GM20431 (cell line): ENCODE measurements around the gene CHMP1A.
"Not testable (repeated sequence)": the region's sequence is repeated elsewhere in the genome, so short reads cannot be mapped to it uniquely, and the experiment has no call there.

Experiments used
- in situ Hi-C: fragments of 300-500 bp; cut with MseI, MboI; formaldehyde crosslinking; loops from one replicate; pipeline ENCODE4 v1.15.0; 2020; ENCODE audit warnings: low sequenced_read_pairs; ENCODE audit not compliant: unreplicated experiment

Gene CHMP1A

GRCh38 chr16:89661215-89661614 lies 3.7 kb upstream of the CHMP1A start:
- in situ Hi-C loops, result no loop called here

- in situ Hi-C loops, result no loop called here
Measured at GRCh38 chr16:89660146-89660545, 2.6 kb upstream of the CHMP1A start.

- in situ Hi-C loops, result no loop called here
Measured at GRCh38 chr16:89658221-89658879, 842 bp upstream of the CHMP1A start.

DNA sequence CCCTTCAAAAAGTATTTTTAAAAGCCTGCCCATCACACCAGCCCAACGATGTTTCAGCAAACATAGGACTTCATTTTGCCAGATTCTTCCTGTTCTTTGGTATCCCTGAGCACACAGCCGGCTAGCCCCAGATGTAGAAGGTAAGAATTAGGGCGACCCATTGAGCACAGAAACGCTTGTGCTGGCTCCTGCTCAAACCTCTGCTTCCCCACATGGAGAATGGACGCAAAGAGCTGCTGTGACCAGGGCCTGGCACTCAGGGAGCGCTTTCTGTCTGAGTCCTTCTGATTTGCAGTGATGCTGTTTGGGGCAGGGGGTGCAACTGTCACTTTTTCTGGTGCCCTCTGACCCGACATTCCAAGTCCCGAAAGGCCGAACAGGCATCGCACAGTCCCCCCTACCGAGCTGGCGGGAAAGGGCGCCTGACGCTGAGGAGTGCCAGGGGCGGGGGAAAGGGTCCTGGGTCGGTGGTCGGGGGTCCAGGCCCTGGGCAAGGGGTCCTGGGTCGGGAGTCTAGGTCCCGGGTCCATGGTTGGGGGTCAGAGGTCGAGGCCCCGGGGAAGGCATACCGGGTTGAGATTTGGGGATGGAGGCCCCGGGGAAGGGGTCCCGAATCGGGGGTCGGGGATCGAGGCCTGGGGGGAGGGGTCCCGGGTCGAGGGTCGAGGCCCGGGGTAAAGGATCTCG lies 930 bp downstream of the CHMP1A start:
- in situ Hi-C loops, result no loop called here

GRCh38 chr16:89655062-89655643 lies 2.4 kb downstream of the CHMP1A start:
- in situ Hi-C loops, result no loop called here

DNA sequence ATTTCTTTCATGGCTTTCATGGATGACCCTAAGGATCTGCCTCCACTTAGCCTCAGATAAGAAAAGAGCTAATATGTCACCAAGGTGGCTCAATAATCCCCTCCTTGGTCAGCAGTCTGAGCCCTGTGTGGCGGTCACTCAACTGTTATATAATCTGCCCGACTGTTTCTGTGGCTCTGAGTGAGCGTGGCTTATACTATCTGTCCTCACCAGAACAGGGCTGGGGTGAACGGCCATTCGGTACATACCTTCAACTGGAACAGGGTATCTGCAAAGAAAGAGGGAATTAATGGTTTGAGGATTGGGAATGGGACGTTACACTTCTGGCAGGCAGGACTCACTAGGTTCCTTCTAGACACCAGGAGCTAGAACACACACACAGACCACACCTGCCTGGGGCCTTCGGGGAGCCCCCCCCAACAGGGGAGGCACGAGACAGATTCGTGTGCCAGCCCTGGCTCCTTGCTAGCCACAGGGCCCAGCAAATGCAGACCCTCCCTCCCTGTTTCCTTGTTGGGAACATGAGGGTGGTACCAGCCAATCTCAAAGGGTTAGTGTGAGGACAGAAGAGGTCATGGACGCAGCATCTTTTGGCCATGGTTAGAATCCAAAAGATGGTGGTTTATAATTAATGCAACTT lies 3.7 kb downstream of the CHMP1A start:
- in situ Hi-C loops, result no loop called here

- in situ Hi-C loops, result no loop called here
Measured at GRCh38 chr16:89651584-89651983, 5.9 kb downstream of the CHMP1A start.

DNA sequence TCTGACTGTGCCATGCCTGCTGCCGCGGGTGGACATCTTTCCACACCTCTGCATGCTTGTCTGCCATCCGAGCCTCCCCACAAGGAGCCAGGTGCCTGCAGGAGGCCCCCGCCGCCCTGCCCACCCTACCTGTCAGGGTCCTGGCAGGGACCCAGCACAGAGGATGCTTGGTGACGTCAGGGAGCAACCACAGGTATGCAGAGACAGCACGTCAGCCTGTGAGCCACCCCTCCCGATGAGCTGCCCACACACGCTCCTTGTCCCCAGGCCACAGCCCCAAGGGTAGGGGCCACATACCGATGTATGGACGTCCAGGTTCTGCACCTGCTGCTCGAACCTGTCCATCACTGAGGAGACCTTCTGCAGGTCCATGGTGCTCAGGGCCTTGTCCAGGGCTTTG lies 10.6 kb downstream of the CHMP1A start:
- in situ Hi-C loops, result no loop called here

GRCh38 chr16:89646270-89646669 lies 11.2 kb downstream of the CHMP1A start:
- in situ Hi-C loops, result no loop called here

DNA sequence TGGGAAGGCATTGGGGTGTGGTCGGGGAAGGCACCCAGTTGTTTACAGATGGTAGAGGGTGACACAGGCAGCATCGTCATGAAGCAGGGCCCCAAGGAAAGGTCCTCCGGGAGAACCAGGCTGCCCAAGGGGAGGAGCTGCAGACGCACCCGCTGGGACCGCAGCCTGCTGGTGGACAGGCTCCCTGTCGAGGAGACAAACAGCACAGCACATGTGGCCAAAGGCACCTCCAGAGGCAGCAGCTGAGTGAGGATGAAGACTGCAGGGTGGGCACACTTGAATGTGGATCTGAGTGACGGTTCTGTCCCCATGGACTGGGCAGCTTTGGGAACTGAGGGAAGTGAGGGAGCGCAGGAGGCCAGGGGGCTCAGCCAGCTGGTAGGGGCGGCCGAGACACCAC lies 12.4 kb downstream of the CHMP1A start:
- in situ Hi-C loops, result no loop called here

DNA sequence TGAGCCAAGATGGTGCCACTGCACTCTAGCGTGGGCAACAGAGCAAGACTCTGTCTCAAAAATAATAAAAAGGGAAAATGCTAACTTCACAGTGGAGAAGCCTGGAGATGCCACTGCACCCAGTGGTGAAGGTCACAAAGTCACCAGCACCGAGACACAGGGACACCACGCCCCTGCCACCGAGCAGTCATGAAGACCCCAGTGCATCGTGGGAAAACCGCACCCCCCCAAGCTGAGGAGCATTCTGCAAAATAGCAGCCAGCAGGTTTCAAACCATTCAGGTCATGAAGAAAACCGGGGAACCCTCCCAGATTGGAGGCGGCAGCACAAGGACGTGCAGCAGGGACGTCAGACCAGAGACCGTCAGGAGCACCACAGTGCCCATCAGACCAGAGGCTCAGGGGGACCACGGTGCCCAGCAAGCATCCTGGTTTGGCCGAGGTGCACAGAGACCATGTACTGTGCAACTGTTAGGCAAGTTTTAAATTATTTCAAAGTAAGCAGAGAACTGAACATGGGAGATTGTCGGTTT lies 13.7 kb downstream of the CHMP1A start:
- in situ Hi-C loops, result no loop called here

DNA sequence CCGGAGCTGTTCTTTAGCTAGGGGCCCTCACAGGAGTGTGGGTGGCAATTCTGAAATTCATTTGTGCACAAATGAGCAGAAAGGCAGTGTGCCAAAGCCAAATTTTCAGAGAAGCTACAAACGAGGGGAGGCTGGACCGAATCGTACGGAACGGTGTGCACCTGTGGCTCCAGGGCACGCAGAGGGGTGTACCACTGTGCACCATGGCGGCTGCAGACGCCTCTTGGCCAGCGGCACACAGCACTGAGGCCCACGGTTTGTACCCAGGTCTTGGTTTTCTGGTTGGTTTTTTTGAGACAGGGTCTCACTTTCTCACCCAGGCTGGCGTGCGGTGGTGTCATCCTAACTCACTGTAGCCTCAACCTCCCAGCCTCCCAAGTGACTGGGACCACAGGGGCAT lies 14.9 kb downstream of the CHMP1A start:
- in situ Hi-C loops, result no loop called here

DNA sequence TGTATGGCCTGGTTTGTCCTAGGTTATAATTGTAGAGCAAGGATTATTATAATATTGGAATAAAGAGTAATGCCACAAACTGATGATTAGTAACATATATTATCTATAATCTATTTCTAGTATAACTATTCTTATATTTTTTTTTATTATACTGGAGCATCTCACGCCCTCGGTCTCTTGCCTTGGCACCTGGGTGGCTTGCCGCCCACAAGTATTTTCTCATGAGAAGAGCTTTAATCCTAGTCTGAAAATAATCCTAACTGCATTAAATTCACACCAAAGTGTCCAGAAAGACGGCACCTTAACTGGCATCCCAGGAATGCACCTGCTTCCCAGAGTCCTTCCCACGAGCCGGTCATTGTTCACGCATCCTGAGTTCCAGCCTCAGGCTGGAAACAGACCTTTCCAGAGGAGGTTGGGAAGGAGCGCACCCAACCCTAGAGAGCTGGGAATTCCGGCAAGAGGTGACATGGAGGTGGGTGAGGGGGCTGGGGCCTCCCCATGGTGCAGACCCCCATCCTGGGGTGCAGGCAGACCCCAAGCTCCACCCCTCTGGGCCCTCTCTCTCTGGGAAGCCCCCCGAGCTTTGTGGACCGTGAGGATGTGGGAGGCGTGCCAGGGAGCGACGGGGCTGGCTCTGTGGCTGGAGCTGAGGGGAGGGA lies 15.9 kb downstream of the CHMP1A start:
- in situ Hi-C loops, result no loop called here

DNA sequence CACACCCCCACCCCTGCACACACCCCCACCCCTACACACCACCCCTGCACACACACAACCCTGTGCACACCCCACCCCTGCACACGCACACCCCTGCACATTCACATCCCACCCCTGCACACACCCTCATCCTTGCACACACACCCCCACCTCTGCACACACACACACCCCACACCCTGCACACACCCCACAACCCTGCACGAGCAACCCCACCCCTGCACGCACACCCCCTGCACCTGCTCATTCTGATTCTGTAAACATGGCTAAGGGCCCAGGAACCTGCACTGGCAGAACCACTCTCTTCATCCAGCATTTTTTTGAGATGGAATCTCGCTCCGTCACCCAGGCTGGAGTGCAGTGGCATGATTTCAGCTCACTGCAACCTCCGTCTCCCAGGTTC lies 18.1 kb downstream of the CHMP1A start:
- in situ Hi-C loops, result no loop called here

GRCh38 chr16:89638455-89638854 lies 19.1 kb downstream of the CHMP1A start:
- in situ Hi-C loops, result no loop called here

DNA sequence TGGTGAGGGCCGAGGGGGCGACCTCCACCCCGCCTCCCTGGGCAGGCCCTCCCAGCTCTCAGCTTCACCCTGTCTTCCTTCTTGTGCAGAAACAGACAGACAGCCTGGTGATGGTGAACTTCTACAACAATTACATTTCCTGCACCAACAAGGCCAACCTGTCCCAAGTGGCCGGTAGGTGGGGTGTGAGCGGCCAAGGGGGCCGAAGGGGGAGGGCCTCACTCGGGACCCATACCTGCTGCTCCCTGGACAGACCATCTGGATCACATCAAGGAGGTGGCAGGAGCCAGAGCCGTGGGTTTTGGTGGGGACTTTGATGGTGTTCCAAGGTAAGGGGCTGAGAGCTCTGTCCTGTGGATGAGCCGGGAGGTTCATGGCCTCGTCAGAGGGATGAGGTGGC lies 20.1 kb downstream of the CHMP1A start:
- in situ Hi-C loops, result no loop called here

- in situ Hi-C loops, result no loop called here
Measured at GRCh38 chr16:89636663-89637062, 20.8 kb downstream of the CHMP1A start.

GRCh38 chr16:89634463-89635385 lies 22.8 kb downstream of the CHMP1A start:
- in situ Hi-C loops, result not testable (repeated sequence)

DNA sequence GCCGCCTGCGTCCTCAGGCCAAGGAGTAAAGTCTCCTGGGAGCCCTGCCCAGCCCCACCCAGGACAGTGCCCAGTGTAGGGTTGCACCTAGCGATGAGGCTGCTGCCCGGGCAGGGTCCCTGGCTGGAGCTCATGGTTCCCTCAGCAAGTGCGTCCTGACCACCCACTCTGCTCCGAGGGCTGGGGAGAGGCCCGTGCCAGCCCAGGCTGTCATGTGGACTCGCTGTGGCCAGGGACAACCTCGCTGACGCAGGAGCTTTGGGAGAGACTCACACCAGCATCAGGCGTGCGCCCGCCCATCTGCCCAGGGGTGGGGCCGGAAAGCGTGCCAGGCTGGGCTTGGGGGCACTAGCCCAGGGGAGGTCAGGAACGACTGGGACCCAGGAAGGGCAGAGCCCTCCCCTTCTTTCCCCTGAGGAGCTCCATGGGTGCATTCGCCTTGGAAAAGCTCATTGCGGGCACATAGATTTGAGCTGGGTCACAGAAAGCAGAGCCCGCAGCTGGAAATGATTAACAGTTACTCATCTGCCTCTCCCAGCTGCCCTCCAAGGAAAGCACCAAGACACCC lies 24.4 kb downstream of the CHMP1A start:
- in situ Hi-C loops, result no loop called here
